Adipose tissue (tissue), 3 donors: ENCODE results near the gene P2RX1. TPM values are rescaled to one million over a fixed set of nuclear protein-coding genes. Genes with fewer than 3 reads are reported as not detected.

Experiments used
- H3K27ac ChIP-seq: one replicate; pipeline ENCODE4 v1.5.1; 2013; ENCODE audit warnings: low read depth, low read length
- WGBS, 3 donors: extraction: QIAGEN DNeasy Blood & Tissue Kit; methylation state at CpG; one replicate each; pipeline ENCODE4 v1.1.7; 2013; 5-methylcytosine and 5-hydroxymethylcytosine counted together
- polyA plus RNA-seq, 3 donors: library from polyadenylated mRNA; stranded (reverse); fragments of 200-250 nt; gene quantifications; one replicate each; pipeline ENCODE4 v1.2.3, GENCODE V29; 2013
- donor health status: healthy with polysubstance abuse.
- donor health status: Bipolar disorder and iron deficiency.
- donor health status: healthy.

The P2RX1 gene
- polyA plus RNA-seq, 3 donors = 0.34 to 18.9 (median 3.3) TPM

GRCh38 chr17:3851461-3852100, 64.7 kb downstream of the P2RX1 start:
- WGBS, 3 donors = 79 to 82% (median 81%) methylated on average over 24 of the region's 24 CpGs
- H3K27ac ChIP-seq = no peak overlapping the region

- WGBS, 3 donors = 68 to 83% (median 72%) methylated on average over 9 of the region's 9 CpGs
Observed at GRCh38 chr17:3848229-3848835, 67.9 kb downstream of the P2RX1 start.

GRCh38 chr17:3847165-3847670, 69.0 kb downstream of the P2RX1 start:
- no peak overlapping the region for H3K27ac ChIP-seq
- WGBS, 3 donors = 94 to 95% (median 95%) methylated on average over 9 of the region's 9 CpGs

More at GRCh38 chr17:3848229-3848835, 67.9 kb downstream of the P2RX1 start:
- no peak overlapping the region for H3K27ac ChIP-seq

Other genes starting within 250 kb of the P2RX1 start
- 100 to 1,000 TPM in 1 of 3 donors, 10 to 100 TPM in 2; 54.3 to 172 (median 92.1) TPM for gene TAX1BP3, start 247.9 kb downstream of the P2RX1 start, polyA plus RNA-seq
- 10 to 100 TPM; 47.2 to 77.4 (median 47.5) TPM for gene EMC6, start 247.7 kb downstream of the P2RX1 start, polyA plus RNA-seq
- 1 to 10 TPM in 2 of 3 donors, under 1 TPM in 1; 0.45 to 2.1 (median 1.1) TPM for gene P2RX5, start 220.3 kb downstream of the P2RX1 start, polyA plus RNA-seq
- under 1 TPM; 0.06 to 0.22 (median 0.12) TPM for gene HASPIN, start 192.6 kb downstream of the P2RX1 start, polyA plus RNA-seq
- gene ITGAE, start 115.3 kb downstream of the P2RX1 start, polyA plus RNA-seq = 10 to 100 TPM; 17.2 to 47.0 (median 41.3) TPM
- 10 to 100 TPM; 13.0 to 18.2 (median 15.1) TPM for gene NCBP3, start 70.2 kb downstream of the P2RX1 start, polyA plus RNA-seq
- 1 to 10 TPM; 3.5 to 6.9 (median 6.1) TPM for gene CAMKK1, start 23.4 kb downstream of the P2RX1 start, polyA plus RNA-seq
- gene ATP2A3, start 48.0 kb upstream of the P2RX1 start, polyA plus RNA-seq = 10 to 100 TPM; 10.5 to 17.4 (median 13.6) TPM
- 10 to 100 TPM; 11.8 to 13.7 (median 12.4) TPM for gene ZZEF1, start 226.6 kb upstream of the P2RX1 start, polyA plus RNA-seq
- 10 to 100 TPM; 11.9 to 22.2 (median 20.9) TPM for gene CYB5D2, start 226.7 kb upstream of the P2RX1 start, polyA plus RNA-seq